HG02610 (cell line): ENCODE data around the gene SLC9B1.
"Not testable (repeated sequence)": the region's sequence is repeated elsewhere in the genome, so short reads cannot be mapped to it uniquely, and the experiment has no call there.

Experiments
- ATAC-seq: cut with Tn5 transposase; IDR thresholded peaks from one replicate; pipeline ENCODE4 v1.9.1; 2021; ENCODE audit warnings: mild to moderate bottlenecking, moderate library complexity; ENCODE audit not compliant: unreplicated experiment

The SLC9B1 gene

DNA sequence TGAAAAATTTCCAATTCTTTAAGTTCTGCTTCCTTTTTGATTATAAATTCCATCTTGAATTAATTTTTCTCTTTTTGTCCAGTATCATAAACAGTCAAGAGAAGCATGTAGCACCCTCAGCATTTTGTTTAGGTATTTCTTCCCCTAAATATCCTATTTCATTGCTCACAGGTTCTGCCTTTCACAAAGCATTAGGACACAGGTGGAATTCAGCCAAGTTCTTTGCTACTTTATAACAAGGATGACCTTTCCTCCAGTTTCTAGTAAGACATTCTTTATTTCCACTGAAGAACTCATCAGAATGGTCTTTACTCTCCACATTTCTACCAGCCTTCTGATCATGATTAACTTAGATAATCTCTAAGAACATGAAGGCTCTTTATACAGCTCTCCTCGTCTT is 7.4 kb downstream of the SLC9B1 start:
- no peak for ATAC-seq

DNA sequence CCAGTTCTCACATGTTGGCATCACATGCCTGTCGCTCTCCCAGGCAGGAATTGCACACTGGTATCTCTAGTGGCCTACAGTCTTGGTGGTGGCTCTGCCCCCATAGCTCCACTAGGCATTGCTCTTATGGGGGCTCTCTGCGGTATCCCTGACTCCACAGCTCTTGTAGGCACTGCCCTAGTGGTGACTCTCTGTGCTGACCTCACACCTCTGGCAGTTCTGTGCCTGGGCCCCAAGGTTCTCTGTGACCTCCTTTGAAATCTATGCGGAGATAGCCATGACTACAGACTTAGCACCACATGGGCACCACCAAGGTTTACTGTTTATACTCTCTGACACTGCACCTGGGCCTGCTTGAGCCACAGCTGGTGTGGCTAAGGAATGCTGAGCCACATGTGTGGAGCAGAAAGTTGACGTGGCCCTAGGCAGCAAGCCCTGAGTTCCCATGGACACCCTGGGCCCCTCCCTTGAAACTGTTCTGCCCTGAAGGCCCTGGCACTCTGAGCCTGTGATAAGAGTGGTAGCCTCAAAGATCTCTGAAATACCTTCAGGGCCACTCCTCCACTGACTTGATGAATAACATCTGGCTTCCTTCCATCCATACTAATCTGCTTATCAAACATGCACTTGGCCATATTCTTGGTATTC is 8.0 kb downstream of the SLC9B1 start:
- ATAC-seq = no peak

DNA sequence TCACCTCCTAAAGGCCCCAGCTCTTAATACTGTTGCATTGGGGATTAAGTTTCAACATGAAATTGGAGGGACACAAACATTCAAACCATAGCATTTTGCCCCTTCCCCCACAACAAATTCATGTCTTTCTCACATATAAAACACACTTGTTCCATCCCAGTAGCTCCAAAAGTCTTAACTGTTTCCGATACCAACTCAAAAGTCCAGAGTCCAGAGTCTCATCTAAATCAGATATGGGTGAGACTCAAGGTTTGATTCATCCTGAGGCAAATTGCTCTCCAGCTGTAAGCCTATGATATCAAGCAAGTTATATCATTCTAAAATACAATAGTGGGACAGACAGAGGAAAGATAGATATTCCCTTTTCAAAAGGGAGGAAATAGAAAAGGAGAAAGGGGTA is 8.7 kb downstream of the SLC9B1 start:
- no peak for ATAC-seq

DNA sequence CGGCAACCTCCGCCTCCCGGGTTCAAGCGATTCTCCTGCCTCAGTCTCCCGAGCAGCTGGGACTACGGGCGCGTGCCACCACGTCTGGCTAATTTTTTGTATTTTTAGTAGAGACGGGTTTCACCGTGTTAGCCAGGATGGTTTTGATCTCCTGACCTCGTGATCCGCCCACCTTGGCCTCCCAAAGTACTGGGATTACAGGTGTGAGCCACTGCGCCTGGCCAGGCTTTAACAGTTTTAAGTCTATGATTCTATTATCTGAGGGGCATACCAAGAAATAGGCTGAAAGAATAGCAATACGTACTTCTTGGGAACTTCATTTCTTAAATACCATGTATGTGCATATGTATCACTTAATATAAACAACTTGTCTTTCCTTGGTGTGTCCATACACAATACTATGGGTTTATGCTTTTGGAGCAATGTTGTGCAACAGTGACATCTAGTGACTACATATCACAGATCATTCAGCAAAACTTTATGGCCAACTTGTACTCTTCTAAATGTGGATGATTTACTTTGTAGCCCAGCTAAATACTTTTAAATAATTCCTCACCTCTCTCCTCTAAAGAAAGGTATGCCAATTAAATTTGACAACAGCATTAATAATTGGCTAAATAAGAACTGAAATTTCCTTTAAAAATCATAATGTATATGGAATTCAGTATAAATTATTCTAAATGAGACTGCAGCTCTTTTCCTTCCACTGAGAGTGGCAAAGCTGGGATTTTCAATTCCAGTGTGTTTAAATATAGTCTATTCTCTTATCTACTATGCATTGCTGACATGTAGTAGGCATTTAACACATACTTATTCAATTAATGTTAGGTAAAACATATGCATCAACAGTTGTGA is 10.4 kb downstream of the SLC9B1 start:
- ATAC-seq = peak; percentile 81

DNA sequence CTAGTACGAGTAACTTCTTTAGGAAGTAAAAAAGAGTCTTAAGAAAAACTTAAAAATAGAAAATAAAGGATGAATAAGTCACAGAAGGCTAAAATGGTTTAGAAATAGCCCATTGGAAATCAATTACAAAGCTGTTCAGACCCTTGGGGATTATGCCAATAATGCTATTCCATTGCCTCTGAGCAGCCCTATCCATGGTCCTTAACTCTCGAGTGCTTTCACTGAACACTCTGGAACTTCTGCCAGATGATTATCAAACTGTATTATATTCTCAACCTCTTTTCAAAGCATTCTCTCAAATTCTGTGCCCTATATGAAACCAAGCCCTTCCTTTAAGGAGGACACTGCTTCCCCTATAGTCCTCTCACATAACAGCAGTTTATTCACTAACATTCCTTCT is 17.0 kb downstream of the SLC9B1 start:
- no peak for ATAC-seq

DNA sequence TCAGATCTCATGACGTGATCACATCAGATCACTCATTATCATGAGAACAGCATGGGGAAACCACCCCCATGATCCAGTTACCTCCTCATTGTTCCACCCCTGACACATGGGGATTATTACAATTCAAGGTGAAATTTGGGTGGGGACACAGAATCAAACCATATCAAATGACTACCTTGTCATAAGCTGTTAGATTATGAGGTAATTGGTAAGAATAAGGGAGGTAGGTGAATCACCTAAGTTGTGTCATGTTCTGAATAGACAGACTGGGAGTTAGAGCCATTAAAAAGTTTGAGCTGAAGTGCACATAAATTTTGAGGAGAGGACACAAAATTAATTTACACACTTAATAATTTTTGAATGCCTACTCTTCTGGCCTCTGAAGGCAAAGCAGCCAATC is 24.7 kb downstream of the SLC9B1 start:
- ATAC-seq = no peak

DNA sequence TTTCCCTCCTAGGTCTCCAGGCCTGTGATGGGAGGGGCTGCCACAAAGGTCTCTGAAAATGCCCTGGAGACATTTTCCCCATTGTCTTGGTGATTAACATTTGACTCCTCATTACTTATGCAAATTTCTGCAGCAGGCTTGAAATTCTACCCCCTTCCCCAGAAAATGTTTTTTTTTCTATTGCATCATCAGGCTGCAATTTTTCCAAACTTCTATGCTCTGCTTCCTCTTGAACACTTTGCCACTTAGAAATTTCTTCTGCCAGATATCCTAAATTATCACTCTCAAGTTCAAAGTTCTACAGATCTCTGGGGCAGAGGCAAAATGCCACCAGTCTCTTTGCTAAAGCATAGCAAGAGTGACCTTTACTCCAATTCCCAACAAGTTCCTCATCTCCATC is 25.5 kb downstream of the SLC9B1 start:
- not testable (repeated sequence) for ATAC-seq

DNA sequence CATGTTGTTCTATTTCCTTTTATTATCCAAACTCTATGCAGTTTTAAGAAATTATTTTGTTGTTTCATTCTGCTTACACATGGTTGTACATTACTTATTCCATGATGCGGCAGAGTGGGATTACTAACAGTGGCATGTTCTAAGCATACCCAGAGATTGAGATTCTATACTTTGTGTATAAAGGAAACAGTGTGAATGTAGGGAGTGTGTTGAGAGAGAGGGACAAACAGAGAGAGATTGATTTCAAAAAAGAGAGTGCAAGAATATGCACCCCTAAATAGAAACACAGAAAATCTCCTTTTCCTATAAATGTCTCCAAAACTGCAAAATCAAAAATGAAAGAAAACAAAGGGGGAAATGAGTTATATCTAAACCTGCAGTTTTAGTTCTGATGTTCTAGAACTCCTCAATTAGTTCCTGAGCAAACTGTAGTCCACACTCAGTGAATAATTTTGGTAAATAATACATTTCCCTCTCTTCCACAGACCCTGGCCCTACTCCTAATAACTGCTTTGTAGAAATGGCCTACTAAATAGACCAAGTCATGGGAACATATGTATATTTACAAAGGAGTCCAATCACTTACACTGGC is 31.0 kb downstream of the SLC9B1 start:
- no peak for ATAC-seq

DNA sequence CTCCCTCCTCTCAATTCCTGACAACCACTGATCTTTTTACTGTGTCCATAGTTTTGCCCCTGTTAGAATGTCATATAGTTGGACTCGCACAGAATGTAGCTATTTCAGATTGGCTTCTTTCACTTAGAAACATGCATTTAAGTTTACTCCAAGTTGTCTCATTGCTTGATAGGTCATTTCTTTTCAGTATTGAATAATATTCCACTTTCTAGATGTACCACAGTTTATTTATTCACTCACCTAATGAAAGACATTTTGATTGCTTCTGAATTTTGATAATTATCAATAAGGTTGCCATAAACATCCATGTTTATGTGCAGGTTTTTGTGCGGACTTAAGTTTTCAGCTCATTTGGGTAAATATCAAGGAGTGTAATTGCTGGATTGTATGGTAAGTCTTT is 38.5 kb downstream of the SLC9B1 start:
- no peak for ATAC-seq

DNA sequence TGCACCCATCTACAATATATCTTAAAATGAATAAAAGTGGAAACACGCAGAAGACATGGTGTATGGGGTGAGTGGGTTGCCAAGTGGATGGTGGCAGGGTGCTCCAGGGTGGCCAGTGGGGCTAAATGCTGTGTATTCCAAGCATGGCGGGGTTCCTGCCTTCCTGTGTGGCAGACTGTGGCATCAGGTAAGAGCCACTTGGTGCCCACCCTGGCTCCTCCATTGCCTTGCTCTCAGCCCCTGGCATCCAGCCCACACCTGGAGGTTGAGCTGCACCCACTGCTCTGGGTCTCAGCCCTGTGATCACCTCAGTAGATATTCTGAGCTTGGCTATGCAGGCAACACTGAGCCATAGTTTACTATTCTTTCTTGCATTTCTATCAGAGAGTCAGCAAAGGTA is 57.7 kb downstream of the SLC9B1 start:
- ATAC-seq = not testable (repeated sequence)

DNA sequence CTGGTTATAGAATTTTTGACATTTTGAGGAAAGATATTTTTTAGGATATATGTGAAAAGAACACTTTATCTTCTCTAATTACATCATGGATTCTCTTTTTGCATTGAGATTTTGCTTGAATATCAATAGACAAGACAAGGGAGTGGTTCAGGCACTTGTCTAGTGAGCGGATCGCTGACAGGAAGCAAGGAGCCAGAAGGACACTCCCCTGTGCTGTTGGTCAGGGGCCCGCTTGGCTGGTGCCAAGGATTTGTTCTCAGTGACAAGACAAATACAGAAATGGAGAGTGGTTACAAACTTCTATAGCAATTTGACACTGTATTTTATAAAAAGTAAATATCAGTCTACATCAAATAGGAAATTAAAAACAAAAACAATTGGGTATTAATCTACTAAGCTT is 60.0 kb downstream of the SLC9B1 start:
- ATAC-seq = no peak

DNA sequence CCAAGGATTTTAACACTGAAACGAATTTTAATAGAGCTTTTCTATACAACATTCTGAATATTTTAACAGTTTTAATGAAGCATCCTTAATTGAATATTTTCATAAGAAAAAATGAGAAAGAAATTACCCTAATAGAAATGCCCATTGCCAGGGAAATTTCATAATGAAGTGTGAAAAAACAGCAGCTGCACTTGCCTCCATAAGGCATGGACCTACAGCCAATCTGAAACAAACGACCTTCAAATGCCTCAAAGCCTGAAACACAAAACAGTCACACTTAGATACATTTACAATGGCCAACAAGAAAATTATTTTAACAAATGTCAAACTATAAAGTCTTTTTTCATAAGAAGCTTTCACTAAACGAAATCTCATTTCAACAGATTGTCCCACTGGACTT is 74.4 kb downstream of the SLC9B1 start:
- no peak for ATAC-seq

DNA sequence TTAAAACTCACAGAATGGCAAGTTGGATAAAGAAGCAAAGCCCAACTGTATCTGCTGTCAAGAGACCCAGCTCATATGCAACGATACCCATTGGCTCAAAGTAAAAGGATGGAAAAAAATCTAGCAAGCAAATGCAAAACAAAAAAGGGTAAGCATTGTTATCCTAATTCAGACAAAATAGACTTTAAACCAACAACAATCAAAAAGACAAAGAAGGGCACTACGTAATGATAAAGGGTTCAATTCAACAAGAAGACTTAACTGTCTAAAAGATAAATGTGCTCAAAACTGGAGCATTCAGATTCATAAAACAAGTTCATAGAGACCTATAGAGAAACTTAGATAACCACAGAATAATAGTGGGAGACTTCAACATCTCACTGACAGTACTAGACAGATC is 81.4 kb downstream of the SLC9B1 start:
- ATAC-seq = not testable (repeated sequence)

DNA sequence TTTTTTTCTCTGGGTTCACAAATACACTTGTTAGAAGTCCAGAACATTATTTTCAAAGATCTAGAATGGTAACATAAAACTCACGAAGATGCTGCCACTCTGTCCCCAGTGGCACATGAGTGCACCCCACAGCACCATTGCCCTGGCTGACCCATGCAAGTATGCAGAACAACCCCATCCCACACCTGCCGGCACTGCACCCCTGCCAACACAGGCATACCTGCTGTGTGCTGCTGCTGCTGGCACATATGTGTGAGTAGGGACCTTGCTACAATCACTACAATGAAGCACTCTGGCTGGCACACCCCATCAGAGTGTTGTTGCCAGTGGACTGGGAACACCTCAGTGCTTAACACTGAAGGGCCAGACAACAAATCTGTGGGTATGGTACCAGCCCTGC is 83.8 kb downstream of the SLC9B1 start:
- no peak for ATAC-seq

DNA sequence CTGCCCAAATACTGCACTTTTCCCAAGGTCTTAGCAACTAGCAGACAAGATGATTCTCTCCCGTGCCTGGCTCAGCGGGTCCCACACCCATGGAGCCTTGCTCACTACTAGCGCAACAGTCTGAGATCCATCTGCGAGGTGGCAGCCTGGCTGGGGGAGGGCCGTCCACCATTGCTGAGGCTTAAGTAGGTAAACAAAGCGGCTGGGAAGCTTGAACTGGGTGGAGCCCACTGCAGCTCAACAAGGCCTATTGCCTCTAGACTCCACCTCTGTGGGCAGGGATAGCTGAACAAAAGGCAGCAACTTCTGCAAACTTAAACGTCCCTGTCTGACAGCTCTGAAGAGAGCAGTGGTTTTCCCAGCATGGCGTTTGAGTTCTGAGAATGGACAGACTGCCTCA is 99.8 kb downstream of the SLC9B1 start:
- not testable (repeated sequence) for ATAC-seq

DNA sequence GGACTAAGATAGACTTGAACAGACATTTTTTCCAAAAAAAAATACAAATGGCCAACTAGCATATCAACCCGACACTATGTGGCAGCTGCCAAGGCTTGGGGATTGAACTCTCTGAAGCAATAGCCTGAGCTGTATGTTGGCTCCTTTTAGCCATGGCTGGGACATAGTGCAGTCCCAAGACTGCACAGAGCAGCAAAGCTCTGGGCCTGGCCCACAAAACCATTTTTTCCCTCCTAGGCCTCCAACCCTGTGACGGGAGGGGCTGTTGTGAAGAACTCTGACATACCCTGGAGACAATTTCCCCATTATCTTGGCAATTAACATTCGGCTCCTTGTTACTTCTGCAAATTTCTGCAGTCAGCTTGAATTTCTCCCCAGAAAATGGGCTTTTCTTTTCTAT is 100.6 kb downstream of the SLC9B1 start:
- ATAC-seq = no peak

DNA sequence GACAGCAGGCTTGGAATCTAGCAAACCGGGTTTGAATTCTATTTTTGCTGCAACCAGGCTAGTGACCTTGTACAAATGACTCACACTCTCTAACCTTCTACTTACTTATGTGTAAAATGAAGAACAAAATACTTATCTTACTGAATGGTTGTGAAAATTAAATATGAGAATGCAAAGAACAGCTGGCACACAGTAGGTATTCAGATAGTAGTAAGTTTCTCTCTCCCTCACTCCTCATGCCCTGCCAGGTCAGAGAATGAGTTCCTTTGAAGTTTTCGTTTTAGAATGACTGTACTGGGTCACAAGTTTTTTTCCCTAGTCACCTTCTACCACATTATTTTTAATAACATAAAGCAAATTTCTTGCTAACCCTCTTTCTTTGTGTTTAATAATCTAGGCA is 117.7 kb downstream of the SLC9B1 start:
- ATAC-seq = no peak

DNA sequence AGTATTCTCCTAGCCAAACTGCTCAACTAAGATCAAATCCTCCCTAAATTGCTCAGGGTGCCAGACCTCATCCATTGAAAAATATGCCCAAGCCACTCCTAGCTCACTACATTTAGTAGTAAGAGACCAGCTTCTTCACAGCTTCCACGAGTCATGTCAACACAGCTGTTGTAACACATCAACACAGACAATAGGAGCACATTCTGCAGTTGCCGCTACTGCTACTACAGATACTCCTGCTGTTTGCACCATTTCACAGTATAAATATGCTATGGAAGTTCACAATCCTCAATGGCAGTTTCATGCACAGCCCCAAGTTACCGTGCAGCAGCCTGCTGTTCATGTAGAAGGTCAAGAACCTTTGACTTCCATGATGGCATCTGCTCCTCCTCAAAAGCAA is 121.9 kb downstream of the SLC9B1 start:
- ATAC-seq = not testable (repeated sequence)

DNA sequence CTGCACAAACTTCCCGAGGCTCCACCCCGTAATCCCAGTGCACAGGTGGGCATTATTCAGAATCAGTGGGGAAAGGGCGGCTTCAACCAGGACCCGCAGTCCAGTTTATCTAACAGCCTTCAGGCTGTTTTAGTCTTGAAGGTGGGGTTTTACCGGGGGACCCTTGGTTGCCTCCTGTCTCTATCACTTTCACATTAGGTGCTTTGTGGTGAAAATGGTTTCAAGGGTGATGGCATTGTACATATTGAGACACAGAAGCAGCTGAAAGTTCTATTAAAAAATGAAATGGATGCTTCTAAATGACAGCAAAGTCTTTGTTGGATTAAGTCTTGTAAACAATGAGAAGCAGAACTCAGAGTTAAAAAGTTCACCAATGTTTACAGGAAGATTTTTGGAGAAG is 123.0 kb downstream of the SLC9B1 start:
- not testable (repeated sequence) for ATAC-seq

DNA sequence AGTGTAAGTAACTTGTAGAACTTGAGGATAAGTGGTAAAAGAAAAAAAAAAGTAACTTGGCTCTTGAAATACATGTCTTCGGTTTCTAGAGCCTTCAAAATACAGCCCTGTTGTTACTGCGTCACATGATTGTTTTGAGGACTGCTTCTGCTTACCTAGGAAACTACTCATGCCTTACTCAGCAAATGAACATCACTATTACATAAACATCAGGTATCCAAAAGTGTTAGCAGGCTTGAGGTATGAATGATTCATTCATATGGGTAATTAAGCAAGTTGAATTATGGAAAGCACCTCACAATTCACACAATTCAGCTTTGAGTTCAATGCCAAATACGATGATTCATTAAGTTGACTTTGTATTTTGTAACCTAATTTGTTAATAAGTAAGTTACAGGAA is 129.6 kb downstream of the SLC9B1 start:
- not testable (repeated sequence) for ATAC-seq

DNA sequence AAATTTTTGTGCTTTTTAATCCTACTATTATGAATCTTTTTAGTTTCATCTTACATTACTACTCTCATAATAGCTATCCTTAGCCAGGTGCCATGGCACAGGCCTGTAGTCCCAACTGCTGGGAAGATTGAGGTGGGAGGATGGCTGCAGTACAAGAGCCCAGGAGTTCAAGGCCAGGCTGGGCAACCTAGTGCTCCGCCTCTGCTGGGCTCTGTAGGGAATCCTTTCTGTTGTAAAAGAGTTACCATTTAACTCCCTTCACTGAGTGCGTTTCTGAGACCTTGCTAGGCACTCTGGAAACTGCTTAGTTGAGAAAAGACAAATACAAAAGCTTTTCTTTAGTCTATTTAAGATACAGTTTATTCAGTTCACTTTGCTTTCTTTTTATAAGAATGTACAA is 130.9 kb downstream of the SLC9B1 start:
- not testable (repeated sequence) for ATAC-seq

DNA sequence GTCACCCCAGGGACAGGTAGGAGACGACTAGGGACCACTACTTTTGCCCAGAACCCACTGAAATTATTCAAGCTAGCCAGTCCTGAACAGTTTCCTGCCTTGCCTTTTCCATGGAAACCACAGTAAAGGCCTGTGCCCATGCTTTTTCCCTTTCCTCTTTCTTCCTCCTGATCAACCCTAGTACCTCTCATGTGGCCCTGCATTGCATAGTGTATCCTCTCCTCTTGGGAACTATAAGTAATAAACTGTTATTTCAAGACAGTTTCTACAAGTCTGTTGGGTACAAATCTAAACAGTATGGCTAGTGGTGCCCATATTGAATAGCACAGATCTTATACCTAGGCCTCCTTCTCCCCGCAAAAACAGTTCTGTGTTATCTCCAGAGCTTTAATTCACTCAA is 136.2 kb downstream of the SLC9B1 start:
- ATAC-seq = no peak
